Measurements from ENCODE around the gene ATG7.

DNA sequence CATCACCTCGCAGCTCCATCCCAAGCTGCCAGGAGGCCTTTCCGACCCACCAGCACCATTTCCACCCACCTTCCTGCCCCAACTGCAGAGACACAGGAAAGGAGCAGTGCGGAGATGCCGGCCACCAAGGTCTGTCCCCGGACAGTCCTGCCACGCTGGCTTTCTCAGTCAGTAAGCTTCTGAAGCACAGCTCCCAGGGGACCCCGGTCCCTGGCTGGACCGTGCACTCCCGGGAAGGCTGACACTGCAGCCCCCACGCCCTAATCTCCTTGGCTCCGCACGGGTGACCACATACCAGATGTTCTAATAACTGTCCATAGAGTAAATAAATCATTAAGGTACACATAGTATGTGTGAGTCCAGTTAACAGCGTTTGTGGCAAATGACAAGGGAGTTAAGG lies 298.1 kb downstream of the ATG7 start:
- TF ChIP-seq, protein P1, sequence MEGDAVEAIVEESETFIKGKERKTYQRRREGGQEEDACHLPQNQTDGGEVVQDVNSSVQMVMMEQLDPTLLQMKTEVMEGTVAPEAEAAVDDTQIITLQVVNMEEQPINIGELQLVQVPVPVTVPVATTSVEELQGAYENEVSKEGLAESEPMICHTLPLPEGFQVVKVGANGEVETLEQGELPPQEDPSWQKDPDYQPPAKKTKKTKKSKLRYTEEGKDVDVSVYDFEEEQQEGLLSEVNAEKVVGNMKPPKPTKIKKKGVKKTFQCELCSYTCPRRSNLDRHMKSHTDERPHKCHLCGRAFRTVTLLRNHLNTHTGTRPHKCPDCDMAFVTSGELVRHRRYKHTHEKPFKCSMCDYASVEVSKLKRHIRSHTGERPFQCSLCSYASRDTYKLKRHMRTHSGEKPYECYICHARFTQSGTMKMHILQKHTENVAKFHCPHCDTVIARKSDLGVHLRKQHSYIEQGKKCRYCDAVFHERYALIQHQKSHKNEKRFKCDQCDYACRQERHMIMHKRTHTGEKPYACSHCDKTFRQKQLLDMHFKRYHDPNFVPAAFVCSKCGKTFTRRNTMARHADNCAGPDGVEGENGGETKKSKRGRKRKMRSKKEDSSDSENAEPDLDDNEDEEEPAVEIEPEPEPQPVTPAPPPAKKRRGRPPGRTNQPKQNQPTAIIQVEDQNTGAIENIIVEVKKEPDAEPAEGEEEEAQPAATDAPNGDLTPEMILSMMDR (IDR thresholded peaks at IDR 0.05) = no peak
- TF ChIP-seq POLR2A (IDR thresholded peaks at IDR 0.05; ENCODE audit: low read depth) (no peak), POLR2AphosphoS5 (IDR thresholded peaks at IDR 0.05) (no peak), EP300 (IDR thresholded peaks at IDR 0.05) (no peak)
